Measurements from ENCODE around the gene TMEM235. TPM values are rescaled to one million over a fixed set of nuclear protein-coding genes. Genes with fewer than 3 reads are reported as not detected.

Gene TMEM235
- total RNA-seq, 2 donors from 2014 or later: 0.33 TPM; not detected in 1

DNA sequence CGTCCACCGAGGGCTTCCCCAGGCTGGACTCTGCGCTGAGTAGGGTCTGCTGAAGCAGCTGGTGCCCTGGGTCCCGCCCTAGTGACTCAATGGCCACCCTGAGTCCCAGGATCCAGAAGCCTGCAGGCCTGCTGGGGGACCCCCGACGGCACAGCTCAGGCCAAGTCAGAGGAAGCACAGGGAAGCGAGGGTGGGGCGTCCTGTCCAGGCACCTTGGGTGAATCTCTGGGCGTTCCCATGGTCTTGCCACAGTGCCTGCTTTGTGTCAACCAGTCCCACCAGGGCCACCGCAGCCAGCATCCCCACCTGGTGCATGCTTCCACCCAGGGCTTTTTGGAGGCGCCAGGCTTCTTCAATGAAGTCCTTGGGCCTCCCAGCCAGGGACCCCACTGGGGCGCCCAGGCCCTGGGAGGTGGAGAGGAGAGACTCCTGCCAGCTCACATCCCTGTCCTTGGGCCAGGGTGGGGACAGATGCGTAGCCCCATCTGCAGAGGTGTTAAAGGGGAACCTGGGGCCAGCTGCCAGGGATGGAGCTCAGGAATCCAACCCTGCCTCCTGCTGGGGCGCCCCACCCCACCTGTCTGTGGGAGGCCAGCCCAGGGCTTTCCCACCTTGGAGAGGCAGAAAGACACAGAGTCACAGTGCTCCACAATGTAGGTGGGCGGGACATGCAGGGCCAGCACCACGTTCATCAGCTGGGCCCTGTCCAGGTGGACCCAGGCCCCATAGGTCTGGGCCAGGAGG is 17.8 kb downstream of the TMEM235 start:
- H3K27me3 Mint-ChIP-seq (ENCODE audit: insufficient read depth): no peaks in the 10 kb centered on the region
- H3K4me1 Mint-ChIP-seq: peaks cover 29% of the 10 kb centered on the region
- peak overlapping the region; percentile 34 for H3K4me3 Mint-ChIP-seq
- H3K9me3 Mint-ChIP-seq: peaks cover 18% of the 10 kb centered on the region
- H3K9ac ChIP-seq (ENCODE audit: extremely low read depth, low read length, poor library complexity, severe bottlenecking): no peak overlapping the region
- no peaks in the 10 kb centered on the region for H3K27me3 ChIP-seq (ENCODE audit: control insufficient read depth, insufficient read depth, low read length, poor library complexity, severe bottlenecking)
- peaks cover 4% of the 10 kb centered on the region for H3K36me3 Mint-ChIP-seq (ENCODE audit: low read depth)
- H3K36me3 ChIP-seq (ENCODE audit: control insufficient read depth, insufficient read depth, low read length): no peaks in the 10 kb centered on the region
- no peak overlapping the region for H3K27ac ChIP-seq (ENCODE audit: low read depth, low read length)
- H3K9me3 ChIP-seq (ENCODE audit: control insufficient read depth, low read length): peaks cover 8% of the 10 kb centered on the region
- TF ChIP-seq, protein P1, sequence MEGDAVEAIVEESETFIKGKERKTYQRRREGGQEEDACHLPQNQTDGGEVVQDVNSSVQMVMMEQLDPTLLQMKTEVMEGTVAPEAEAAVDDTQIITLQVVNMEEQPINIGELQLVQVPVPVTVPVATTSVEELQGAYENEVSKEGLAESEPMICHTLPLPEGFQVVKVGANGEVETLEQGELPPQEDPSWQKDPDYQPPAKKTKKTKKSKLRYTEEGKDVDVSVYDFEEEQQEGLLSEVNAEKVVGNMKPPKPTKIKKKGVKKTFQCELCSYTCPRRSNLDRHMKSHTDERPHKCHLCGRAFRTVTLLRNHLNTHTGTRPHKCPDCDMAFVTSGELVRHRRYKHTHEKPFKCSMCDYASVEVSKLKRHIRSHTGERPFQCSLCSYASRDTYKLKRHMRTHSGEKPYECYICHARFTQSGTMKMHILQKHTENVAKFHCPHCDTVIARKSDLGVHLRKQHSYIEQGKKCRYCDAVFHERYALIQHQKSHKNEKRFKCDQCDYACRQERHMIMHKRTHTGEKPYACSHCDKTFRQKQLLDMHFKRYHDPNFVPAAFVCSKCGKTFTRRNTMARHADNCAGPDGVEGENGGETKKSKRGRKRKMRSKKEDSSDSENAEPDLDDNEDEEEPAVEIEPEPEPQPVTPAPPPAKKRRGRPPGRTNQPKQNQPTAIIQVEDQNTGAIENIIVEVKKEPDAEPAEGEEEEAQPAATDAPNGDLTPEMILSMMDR (conservative IDR thresholded peaks at IDR 0.05): no peak
- WGBS, 2 experiments (ENCODE audit: insufficient coverage in 1 of 2, insufficient read length in 1 of 2): 89 to 95% methylated on average over 11 to 16 of the region's 16 CpGs
- peaks cover 21% of the 10 kb centered on the region for H3K4me1 ChIP-seq (ENCODE audit: control insufficient read depth, insufficient read depth, low read length)
- H3K27ac Mint-ChIP-seq: peak overlapping the region; percentile 61
- DNase-seq: no peak
- peak overlapping the region; percentile 73 for H3K4me3 ChIP-seq (ENCODE audit: low read length)

DNA sequence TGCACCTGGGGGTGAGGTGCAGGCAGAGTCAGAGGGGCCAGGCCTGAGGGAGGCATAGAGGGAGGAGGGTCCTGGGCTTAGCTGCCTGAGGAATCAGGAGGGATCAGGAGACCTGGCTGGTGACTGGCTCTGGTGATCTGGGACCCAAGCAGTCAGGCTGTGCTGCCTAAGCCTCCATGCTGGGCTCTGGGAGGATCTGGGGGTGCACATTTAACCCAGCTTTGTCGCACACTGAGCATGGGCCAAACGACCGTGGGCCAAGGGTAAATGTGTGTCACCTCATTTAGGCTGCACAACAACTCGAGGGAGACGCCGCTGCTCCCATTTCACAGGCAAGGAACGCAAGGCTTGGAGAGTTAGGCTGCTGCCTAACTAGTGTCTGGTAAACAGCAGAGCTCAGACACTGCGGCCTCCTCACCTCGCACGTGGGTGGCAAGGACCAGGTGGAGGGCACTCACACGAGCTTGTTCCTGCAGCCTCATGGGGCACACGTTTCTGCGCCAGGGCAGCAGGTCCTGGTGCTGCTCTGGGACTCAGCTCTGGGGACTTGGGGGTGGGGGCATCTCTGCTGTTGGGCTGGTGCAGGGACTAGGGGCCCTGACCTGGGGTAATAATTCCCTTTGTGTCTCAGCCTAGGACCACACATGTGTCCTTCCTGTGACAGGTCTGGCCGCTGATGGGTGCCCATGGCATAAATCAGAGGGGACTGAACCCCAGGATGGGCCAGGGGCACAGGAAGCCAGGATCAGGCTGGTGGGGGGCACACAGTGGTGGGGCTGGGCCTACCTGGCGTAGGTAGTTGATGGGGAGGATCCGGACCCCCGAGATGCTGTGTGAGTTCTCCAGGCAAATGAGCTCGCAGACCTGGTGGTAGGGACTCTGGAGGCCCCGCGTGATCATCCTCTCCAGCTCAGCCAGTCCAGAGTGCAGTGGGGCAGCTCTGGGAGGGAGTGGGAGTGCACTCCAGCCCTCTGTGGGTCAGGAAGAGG is 18.7 kb downstream of the TMEM235 start:
- DNase-seq: no peak
- Mint-ChIP-seq H3K4me1 (peaks cover 30% of the 10 kb centered on the region), H3K36me3 (ENCODE audit: low read depth) (peaks cover 4% of the 10 kb centered on the region), H3K9me3 (peaks cover 16% of the 10 kb centered on the region), H3K27me3 (ENCODE audit: insufficient read depth) (no peaks in the 10 kb centered on the region), H3K4me3 (peak overlapping the region; percentile 34), H3K27ac (peak overlapping the region; percentile 61)
- Histone ChIP-seq H3K27ac (ENCODE audit: low read depth, low read length) (no peak overlapping the region), H3K4me1 (ENCODE audit: control insufficient read depth, insufficient read depth, low read length) (peaks cover 23% of the 10 kb centered on the region), H3K36me3 (ENCODE audit: control insufficient read depth, insufficient read depth, low read length) (no peaks in the 10 kb centered on the region), H3K9ac (ENCODE audit: extremely low read depth, low read length, poor library complexity, severe bottlenecking) (no peak overlapping the region), H3K27me3 (ENCODE audit: control insufficient read depth, insufficient read depth, low read length, poor library complexity, severe bottlenecking) (no peaks in the 10 kb centered on the region), H3K4me3 (ENCODE audit: low read length) (peak overlapping the region; percentile 73), H3K9me3 (ENCODE audit: control insufficient read depth, low read length) (peaks cover 7% of the 10 kb centered on the region)
- TF ChIP-seq, protein P1 (conservative IDR thresholded peaks at IDR 0.05): no peak
- whole genome bisulfite sequencing, 2 experiments (ENCODE audit: insufficient coverage in 1 of 2, insufficient read length in 1 of 2): 88 to 92% methylated on average over 19 to 20 of the region's 20 CpGs

DNA sequence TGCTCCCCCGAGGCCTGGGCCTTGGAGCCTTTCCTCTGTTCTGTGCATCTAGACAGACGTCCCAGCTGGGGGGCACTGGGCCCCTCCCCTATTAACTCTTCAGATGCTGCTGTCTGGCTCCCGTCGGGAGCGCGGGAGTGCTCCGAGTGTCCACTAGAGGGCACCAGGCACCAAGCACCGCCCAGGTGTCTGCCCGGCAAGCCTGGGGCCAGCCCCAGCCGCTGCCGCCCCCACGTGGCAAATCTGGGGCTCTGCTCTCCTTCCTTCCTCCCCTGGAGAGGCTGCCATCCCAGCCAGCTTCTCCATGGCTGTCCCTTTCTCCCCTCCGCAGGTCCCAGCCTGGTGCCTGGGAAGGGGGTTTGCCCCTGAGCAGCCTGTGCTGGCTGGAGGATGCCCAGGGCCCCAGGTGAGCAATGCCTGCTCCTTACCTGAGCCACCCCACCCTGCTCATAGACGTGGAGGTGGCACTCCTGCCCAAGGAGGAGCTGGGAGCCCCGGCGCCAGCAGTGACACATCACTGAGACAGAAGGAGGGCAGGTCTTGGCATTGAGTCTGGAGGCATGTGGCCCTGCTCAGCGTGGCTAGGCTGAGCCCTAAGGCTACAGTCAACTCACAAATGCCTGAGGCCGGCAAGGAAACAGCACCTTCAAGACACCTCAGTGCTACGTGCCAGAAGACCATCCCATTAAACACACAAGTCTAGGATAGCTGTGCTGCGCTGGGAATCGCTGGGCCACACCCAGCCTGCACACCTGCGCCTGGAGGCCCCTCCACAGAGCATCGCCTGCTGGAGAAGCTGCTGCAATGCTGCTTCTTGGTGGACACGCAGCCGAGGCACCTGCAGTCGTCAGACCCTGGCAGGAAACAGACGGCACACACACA is 19.7 kb downstream of the TMEM235 start:
- Histone ChIP-seq H3K4me1 (ENCODE audit: control insufficient read depth, insufficient read depth, low read length) (peaks cover 31% of the 10 kb centered on the region), H3K9me3 (ENCODE audit: control insufficient read depth, low read length) (no peaks in the 10 kb centered on the region), H3K27ac (ENCODE audit: low read depth, low read length) (no peak overlapping the region), H3K36me3 (ENCODE audit: control insufficient read depth, insufficient read depth, low read length) (no peaks in the 10 kb centered on the region), H3K9ac (ENCODE audit: extremely low read depth, low read length, poor library complexity, severe bottlenecking) (no peak overlapping the region), H3K4me3 (ENCODE audit: low read length) (peak overlapping the region; percentile 73), H3K27me3 (ENCODE audit: control insufficient read depth, insufficient read depth, low read length, poor library complexity, severe bottlenecking) (no peaks in the 10 kb centered on the region)
- Mint-ChIP-seq H3K4me1 (peaks cover 36% of the 10 kb centered on the region), H3K36me3 (ENCODE audit: low read depth) (peaks cover 2% of the 10 kb centered on the region), H3K9me3 (peaks cover 12% of the 10 kb centered on the region), H3K4me3 (peak overlapping the region; percentile 34), H3K27me3 (ENCODE audit: insufficient read depth) (no peaks in the 10 kb centered on the region), H3K27ac (peak overlapping the region; percentile 52)
- TF ChIP-seq, protein P1 (conservative IDR thresholded peaks at IDR 0.05): peak; percentile 100
- DNase-seq: peak; percentile 99
- 46 to 56% methylated on average over 15 to 27 of the region's 27 CpGs for WGBS, 2 experiments (ENCODE audit: insufficient coverage in 1 of 2, insufficient read length in 1 of 2)

Measured in endodermal cell (in vitro differentiated cells).